Pericardium fibroblast (primary cell): ENCODE results near the gene ABHD8. TPM values are rescaled to one million over a fixed set of nuclear protein-coding genes. Genes with fewer than 3 reads are reported as not detected.

Source experiments
- total RNA-seq: library from RNA; depleted of rRNA; stranded (reverse); fragments of >200 nt; gene quantifications from 2 replicates; pipeline ENCODE4 v1.2.3, GENCODE V29; 2015

ABHD8 gene, protein sequence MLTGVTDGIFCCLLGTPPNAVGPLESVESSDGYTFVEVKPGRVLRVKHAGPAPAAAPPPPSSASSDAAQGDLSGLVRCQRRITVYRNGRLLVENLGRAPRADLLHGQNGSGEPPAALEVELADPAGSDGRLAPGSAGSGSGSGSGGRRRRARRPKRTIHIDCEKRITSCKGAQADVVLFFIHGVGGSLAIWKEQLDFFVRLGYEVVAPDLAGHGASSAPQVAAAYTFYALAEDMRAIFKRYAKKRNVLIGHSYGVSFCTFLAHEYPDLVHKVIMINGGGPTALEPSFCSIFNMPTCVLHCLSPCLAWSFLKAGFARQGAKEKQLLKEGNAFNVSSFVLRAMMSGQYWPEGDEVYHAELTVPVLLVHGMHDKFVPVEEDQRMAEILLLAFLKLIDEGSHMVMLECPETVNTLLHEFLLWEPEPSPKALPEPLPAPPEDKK
- total RNA-seq = 9.1 and 19.4 TPM in 2 replicates

DNA sequence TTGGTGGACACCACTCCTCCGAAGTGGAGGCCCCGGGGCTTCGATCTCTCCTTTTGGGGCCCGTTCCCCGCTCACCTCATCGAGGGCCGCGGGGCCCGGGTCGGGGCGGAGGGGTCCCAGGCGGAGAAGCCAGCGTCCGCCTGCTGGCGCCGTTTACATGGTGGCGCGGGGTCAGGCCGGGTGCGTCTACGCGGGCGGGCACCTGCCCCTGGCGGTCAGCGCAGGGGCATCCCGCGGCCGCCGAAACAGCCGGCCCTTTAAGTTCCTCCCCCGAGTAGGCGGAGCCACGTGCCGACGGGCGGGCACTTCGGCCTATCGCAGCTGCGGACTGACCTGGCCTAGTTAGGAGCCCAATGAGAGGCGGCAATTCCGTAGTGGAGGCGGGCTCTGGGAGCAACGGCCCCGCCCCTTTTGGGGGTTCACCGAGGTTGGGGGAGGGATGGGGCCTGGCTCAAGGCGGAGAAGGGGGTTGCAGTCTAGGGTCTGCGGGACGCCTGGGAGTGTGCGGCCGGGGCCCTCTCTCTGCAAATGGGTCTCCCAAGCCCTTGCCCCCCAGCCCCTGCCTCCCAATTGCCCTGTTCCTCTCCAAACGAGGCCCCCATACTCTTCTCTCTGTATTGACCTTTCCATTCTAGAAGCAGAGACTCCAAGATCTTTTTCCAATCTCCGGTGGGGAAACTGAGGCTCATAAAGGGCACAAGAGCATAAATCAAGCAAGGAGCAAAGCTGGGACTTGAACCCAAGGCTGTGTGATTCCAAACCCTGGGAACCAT, at the start of gene ABHD8:
TSS of gene ABHD8 (minus strand) at position 259 of the 773 bp plus-strand sequence. CDS start 1,809 bp downstream, outside the sequence.

DNA sequence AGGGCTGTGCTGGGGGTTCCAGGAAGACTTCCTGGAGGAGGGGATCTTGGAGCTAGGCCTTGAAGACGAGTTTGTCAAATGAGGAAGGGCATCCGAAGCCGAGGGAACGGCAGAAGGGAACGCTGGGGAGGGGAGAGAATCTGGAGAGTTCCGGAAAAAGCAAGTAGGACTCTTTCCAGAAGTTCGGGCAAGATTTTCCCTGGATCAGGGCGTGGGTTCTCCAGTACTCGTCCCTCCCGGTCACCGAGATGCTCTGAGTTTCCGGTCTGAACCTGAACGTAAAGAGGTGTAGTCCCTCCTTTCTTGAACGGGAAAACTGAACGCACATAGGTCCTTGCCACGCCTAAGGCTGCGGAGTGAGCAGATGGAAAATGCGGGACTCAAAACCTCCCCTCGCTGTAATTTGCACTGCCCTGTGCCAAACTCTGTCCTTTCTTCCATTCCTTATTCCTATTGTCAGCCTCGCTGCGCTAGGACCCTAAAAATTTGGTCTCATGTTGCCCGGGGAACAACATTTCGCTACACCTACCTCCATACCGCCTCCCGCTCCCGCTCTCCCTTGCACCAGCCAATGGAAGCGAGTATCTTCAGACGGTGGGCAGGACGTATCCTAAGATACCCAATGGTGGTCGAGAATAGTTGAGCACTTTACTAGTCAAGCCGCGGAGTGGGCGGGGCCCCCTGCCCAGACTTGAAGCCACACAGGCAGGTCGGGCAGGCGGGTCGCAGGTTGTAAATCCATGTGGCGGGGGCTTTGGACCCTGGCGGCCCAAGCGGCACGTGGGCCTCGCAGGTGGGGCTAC, 33.8 kb upstream of the ABHD8 start, which contains the start of gene GTPBP3:
TSS of gene GTPBP3 (plus strand) at position 682 of the 803 bp plus-strand sequence. CDS start at position 741, 59 bp downstream.

DNA sequence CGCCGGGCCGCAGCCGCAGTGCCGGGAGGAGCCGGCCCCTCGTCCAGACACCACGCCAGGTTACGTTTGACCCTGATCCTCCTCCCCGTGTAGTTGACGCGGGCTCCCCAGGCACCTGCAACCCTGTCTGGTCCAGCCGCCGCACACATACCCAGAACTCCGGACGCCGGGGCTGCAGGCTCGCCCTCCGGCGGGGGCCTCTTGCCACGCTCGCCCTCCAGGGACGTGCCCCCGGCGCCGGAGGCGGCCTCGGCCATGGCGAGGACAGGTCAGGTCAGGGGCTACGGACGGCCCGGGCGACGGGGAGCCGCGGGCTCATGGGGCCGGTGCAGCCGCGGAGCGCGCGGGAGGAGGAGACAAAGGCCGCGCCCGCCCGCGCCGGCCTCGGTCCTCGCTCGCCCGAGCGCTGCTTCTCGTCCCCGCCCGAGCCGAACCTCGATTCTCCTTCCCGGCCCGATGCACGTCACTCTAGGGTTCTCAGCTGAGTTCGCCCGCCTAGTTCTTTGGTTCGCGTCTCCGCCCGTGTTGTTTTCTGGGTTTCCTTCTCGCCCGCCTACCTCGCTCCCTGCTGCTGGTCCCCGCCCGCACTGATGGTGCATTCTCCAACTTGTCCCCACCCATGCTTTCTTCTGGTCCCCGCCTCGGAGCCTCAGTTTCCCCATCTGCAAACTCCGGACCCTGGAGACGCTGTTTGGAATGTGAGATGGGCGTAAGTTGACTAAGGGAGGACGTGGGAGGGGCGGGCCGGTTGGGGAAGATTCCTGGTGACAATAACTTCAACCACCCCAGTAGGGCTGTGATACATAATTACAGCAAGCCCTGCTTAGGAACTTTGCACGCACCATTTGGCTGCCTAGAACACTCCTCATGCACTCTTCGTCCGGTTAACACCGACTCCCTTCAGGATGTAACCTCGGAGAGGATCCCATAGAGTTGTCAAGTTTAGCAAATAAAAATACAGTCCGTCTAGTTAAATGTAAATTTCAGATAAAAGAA, 31.5 kb upstream of the ABHD8 start, which contains the start of gene ANO8:
TSS of gene ANO8 (minus strand) at position 442 of the 996 bp plus-strand sequence. CDS start at position 257, 185 bp downstream.

DNA sequence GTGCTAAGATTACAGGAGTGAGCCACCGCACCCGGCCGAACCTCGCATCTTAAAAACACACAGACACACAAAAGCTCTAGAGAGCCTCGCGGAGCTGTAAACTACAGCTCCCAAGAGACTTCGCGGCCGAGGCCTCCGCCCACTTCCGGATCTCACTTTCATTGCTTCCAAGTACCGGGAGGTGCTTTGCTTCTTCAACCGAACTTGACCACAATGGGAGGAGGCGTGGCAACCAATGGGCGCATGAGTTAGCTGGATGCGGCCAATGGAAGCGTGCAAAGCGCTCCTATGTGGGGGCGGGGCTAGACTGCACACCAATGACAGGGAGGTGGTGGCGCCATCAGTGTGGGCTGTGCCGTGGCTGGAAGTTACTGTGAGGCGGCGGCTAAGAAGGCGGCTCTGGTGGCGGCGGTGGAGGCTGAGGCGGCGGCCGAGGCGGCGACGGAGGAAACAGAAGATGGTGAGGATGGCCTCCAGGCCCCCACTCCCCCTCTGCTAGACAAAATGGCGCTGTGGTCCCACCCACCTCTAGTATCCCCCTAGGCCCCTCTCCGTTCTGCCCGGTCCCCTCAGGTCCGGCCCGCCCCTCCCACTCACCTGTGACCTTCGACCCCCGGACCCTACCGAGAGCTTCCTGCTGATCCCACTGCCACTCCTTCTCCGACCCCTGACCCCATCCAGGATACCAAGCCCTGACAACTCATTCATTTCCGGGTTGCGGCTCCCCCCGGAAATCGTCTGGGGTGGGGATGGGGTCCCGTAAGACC, 6.2 kb upstream of the ABHD8 start, which contains the start of gene DDA1:
TSS of gene DDA1 (plus strand) at position 366 of the 767 bp plus-strand sequence. CDS start at position 458, 92 bp downstream.

DNA sequence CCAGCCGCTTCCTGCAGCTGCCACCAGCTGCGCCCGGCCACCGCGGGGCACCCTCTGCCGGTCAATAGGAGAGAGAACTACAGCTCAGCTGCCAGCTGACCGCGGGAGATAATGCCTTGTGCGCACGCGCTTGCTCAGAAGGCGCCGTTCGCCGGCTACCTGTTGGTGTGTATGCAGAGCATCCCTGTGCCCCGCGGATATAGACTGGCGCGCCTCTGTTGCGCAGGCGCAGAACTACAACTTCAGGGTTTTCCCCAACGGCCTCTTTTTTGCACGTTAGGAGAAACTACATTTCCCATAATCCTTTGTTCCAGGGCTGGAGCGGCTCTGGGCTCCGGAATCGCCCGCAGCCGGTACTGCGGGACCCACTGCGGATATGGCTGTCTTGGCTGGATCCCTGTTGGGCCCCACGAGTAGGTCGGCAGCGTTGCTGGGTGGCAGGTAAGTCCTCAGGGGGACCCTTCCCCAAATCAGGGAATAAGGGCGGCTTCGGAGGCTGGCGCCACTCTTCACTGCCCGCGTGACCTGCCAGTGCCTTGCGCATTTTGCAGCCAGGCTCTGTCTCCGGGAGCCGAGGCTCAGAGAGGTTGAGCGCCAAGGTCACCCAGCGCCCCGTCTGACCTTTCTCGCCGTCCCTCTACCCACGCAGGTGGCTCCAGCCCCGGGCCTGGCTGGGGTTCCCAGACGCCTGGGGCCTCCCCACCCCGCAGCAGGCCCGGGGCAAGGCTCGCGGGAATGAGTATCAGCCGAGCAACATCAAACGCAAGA, 2.5 kb upstream of the ABHD8 start, which contains the start of gene MRPL34:
TSS of gene MRPL34 (plus strand) at position 356 of the 768 bp plus-strand sequence. CDS start at position 377, 21 bp downstream.

DNA sequence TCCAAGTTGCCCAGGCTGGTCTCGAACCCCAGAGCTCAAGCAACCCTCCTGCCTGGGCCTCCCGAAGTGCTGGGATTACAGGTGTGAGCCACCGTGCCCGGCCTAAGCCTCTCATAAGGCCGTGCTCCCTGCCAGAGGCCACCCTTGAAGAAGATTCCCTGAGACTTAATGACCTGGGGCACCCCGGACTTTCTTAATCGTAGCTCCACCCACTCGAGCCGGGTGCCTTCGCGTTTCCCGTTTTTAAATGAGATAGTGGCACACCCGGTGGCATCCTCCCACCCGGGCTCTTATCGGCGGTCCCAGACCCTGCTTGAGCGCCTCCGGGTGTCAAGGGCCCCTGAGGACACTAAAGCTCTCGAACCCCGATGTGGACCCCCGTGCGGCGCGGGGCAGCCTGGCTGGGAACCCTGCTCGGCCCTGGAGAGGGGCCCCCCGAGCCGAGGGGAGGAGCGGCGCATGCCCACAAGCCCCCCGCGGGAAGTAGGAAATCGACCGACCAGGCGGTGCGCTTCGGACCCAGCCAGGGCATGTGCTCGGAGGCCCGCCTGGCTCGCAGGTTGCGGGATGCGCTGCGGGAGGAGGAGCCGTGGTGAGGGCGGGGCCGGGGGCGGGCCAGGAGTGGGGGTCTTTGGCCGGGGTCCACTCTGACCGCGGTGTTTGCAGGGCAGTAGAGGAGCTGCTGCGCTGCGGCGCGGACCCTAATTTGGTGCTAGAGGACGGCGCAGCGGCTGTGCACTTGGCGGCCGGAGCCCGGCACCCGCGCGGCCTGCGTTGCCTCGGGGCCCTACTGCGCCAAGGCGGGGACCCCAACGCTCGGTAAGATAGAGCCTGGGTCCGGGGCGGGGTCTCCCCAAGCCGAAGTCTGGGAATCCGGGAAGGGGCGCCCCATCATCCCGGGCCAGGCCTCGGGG, 21.6 kb downstream of the ABHD8 start, which contains the start of gene ANKLE1:
TSS of gene ANKLE1 (plus strand) at position 511 of the 914 bp plus-strand sequence. CDS start at position 531, 20 bp downstream.

DNA sequence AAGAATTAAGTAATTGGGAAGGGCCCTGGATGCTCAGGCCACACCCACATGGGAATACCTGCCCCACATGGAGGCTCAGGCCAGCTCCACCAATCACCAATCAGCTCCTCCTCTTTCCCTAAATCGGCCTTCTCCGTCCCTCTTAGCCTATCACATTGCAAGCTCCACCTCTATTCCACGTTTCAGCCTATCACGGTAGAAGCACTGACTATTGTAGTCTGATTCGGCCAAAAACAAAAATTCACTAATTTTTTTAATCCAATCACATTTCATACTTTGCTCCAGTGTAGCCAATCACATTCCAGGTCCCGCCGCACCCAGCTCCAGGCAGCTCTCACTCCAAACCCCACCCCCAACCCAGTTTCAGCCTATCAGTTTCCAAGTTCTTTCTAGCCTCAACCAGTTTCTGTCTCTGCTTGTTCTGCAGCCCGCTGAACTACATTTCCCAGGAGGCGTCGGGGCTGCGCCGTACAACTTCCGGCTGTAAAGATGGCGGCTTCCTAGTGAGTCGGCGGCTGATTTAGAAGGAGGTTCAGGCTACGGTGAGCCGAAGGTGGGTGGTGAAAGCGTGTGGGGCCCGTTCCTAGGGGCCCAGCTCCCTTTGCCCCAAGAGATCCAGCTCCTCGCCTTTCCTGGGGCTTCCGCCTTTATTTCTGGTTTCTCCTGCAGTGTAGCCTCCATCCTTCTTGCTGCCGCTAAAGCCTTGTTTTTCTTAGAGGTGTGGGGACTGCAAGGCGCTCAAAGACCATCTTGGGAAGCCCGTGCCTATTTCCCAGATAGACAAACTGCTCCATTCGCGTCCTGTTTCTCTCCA, 36.0 kb downstream of the ABHD8 start, which contains the start of gene BABAM1:
TSS of gene BABAM1 (plus strand) at position 469 of the 814 bp plus-strand sequence. CDS start 1,364 bp downstream, outside the sequence.

DNA sequence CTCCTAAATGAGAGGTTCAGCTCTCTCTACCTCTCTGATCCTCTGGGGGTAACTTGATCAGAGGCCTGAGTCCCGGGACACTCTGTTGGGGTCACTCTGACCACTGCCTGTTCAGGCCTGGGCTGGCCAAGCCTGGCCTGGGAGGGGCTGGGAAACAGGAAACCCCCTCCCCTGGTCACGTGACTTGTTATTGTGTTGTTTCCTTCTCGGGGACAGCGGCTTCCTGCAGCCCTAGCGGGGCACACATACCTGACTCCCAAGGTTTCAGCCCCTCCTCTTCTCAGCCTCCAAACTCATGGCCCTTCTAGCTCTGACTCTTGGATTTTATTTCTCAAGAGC, 38.6 kb downstream of the ABHD8 start, which contains the start of gene USHBP1:
TSS of gene USHBP1 (minus strand) at position 105 of the 339 bp plus-strand sequence. CDS start 446 bp downstream, outside the sequence.

DNA sequence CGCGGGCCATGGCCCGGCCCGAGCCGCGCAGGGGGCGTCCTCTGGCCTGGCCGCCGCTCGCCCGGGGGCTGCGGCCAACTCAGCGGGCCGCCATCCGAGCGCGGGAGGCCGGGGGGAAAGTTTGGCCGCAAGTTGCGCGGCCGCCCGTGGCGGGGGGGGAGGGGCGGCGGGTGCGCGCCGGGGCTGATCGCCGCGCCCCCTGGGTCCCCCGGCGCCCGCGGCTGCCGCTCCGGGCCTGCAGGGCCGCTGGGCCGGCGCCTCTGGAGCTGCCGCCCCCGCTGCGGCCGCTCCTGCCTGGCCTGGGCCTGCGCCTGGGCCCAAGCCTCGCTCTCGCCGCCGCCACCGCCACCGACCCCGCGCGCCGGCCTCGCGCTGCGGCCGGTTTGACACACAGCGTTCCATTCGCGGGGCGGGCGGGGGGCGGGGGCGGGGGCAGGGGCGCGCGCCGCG, 57.7 kb downstream of the ABHD8 start, which contains the start of gene NR2F6:
TSS of gene NR2F6 (minus strand) at position 385 of the 450 bp plus-strand sequence. CDS start 699 bp downstream, outside the sequence.

Other genes starting within 250 kb of the ABHD8 start
- 0.94 and 1.8 TPM in 2 replicates for gene HAUS8, start 228.0 kb downstream of the ABHD8 start, total RNA-seq
- gene MYO9B, start 227.6 kb downstream of the ABHD8 start, total RNA-seq = 31.8 and 45.2 TPM in 2 replicates
- gene USE1, start 88.1 kb downstream of the ABHD8 start, total RNA-seq = 22.8 and 24.3 TPM in 2 replicates
- 6.8 and 7.1 TPM in 2 replicates for gene OCEL1, start 77.2 kb downstream of the ABHD8 start, total RNA-seq
- gene NR2F6, start 57.5 kb downstream of the ABHD8 start, total RNA-seq = 87.4 and 95.5 TPM in 2 replicates
- gene USHBP1, start 38.7 kb downstream of the ABHD8 start, total RNA-seq = not detected in 2 replicates
- 50.9 and 80.4 TPM in 2 replicates for gene BABAM1, start 36.0 kb downstream of the ABHD8 start, total RNA-seq
- gene ANKLE1, start 21.5 kb downstream of the ABHD8 start, total RNA-seq = 1.3 TPM in 1 of 2 replicates, not detected in the other
- gene MRPL34, start 2.4 kb upstream of the ABHD8 start, total RNA-seq = 47.0 and 77.3 TPM in 2 replicates
- gene DDA1, start 6.1 kb upstream of the ABHD8 start, total RNA-seq = 9.8 and 22.3 TPM in 2 replicates
- 3.1 and 3.7 TPM in 2 replicates for gene ANO8, start 31.4 kb upstream of the ABHD8 start, total RNA-seq
- 7.9 and 9.8 TPM in 2 replicates for gene GTPBP3, start 34.1 kb upstream of the ABHD8 start, total RNA-seq
- 0.82 and 0.94 TPM in 2 replicates for gene PLVAP, start 73.9 kb upstream of the ABHD8 start, total RNA-seq
- not detected in 2 replicates for gene CCDC194, start 90.8 kb upstream of the ABHD8 start, total RNA-seq
- 5.5 and 7.0 TPM in 2 replicates for gene BST2, start 102.2 kb upstream of the ABHD8 start, total RNA-seq
- 58.5 and 68.5 TPM in 2 replicates for gene MVB12A, start 116.6 kb upstream of the ABHD8 start, total RNA-seq
- 0.85 TPM in 1 of 2 replicates, not detected in the other for gene TMEM221, start 145.2 kb upstream of the ABHD8 start, total RNA-seq
- not detected in 2 replicates for gene NXNL1, start 157.5 kb upstream of the ABHD8 start, total RNA-seq
- 28.0 and 29.8 TPM in 2 replicates for gene SLC27A1, start 167.1 kb upstream of the ABHD8 start, total RNA-seq
- 139 and 154 TPM in 2 replicates for gene PGLS, start 208.2 kb upstream of the ABHD8 start, total RNA-seq